Keratinocyte (primary cell): ENCODE measurements around the gene WNT9A. TPM values are rescaled to one million over a fixed set of nuclear protein-coding genes. Genes with fewer than 3 reads are reported as not detected.

Source experiments
- DNase-seq: peaks from one replicate; pipeline ENCODE4 v3.0.0-alpha.2; 2011; ENCODE audit warnings: low read depth, missing footprints, low spot score
- FAIRE-seq: peaks from 2 replicates; lab custom pipeline; 2011; peaks lifted over from hg19 to GRCh38; lab: Jason Lieb, UNC
- H2AFZ ChIP-seq: 2 replicates; pipeline ENCODE4 v1.6.0; 2012; ENCODE audit warnings: low read length, control low read depth, inconsistent platforms; ENCODE audit not compliant: control insufficient read depth
- H3K27ac ChIP-seq: 2 replicates; pipeline ENCODE4 v1.5.1; 2011; ENCODE audit warnings: low read length; ENCODE audit not compliant: control insufficient read depth, insufficient read depth
- H3K27me3 ChIP-seq: 3 replicates; pipeline ENCODE4 v1.6.0; 2011; ENCODE audit warnings: low read length; ENCODE audit not compliant: control insufficient read depth, insufficient read depth; ENCODE audit errors: extremely low read depth
- H3K36me3 ChIP-seq, 2 experiments: 2 replicates in 1 of 2; 3 replicates in 1 of 2; pipeline ENCODE4 v1.5.1; 2011; ENCODE audit warnings: low read length in 2 of 2, mild to moderate bottlenecking in 1 of 2; ENCODE audit not compliant: control insufficient read depth in 2 of 2, insufficient read depth in 2 of 2; ENCODE audit errors: extremely low read depth in 1 of 2
- H3K4me1 ChIP-seq: 3 replicates; pipeline ENCODE4 v1.5.1; 2011; ENCODE audit warnings: low read length; ENCODE audit not compliant: control insufficient read depth, insufficient read depth; ENCODE audit errors: extremely low read depth
- H3K4me2 ChIP-seq: 3 replicates; pipeline ENCODE4 v1.6.0; 2011; ENCODE audit warnings: low read depth, low read length; ENCODE audit not compliant: control insufficient read depth, insufficient read depth; ENCODE audit errors: extremely low read depth
- H3K4me3 ChIP-seq, 3 experiments: fragments of 200-600 bp in 1 of 3; sonication (generic) in 1 of 3; 2 replicates in 2 of 3; 3 replicates in 1 of 3; pipeline ENCODE4 v1.5.1; 2011 to 2016; ENCODE audit warnings: low read length in 3 of 3, mild to moderate bottlenecking in 3 of 3, control low read depth in 2 of 3, inconsistent platforms in 1 of 3, low read depth in 1 of 3, mixed read lengths in 1 of 3, mixed run types in 1 of 3, moderate library complexity in 1 of 3; ENCODE audit not compliant: control insufficient read depth in 2 of 3, insufficient read depth in 2 of 3; ENCODE audit errors: extremely low read depth in 1 of 3
- H3K79me2 ChIP-seq: 2 replicates; pipeline ENCODE4 v1.6.0; 2012; ENCODE audit warnings: low read length; ENCODE audit not compliant: control insufficient read depth, insufficient read depth
- H3K9ac ChIP-seq: 3 replicates; pipeline ENCODE4 v1.6.0; 2011; ENCODE audit warnings: low read length; ENCODE audit not compliant: control insufficient read depth, insufficient read depth; ENCODE audit errors: extremely low read depth
- H3K9me1 ChIP-seq: 3 replicates; pipeline ENCODE4 v1.6.0; 2011; ENCODE audit warnings: low read length; ENCODE audit not compliant: control insufficient read depth, insufficient read depth; ENCODE audit errors: extremely low read depth
- H3K9me3 ChIP-seq: 2 replicates; pipeline ENCODE4 v1.5.1; 2012; ENCODE audit warnings: low read depth, low read length; ENCODE audit not compliant: control insufficient read depth
- H4K20me1 ChIP-seq: 3 replicates; pipeline ENCODE4 v1.6.0; 2011; ENCODE audit warnings: low read length; ENCODE audit not compliant: control insufficient read depth, insufficient read depth; ENCODE audit errors: extremely low read depth
- EZH2 ChIP-seq: IDR thresholded peaks from one replicate; pipeline ENCODE4 v1.6.1; 2012; ENCODE audit warnings: inconsistent platforms, mild to moderate bottlenecking, low read length, moderate library complexity
- dilution Hi-C: fragments of 300-500 bp; cut with MboI; formaldehyde crosslinking; loops from one replicate; pipeline ENCODE4 v1.7.0; 2020; ENCODE audit warnings: low sequenced_read_pairs; ENCODE audit not compliant: extremely low pct_ligation_motif_present
- polyA plus RNA-seq, 5 experiments: library from polyadenylated mRNA; depleted of rRNA in 3 of 5; stranded (reverse) in 3 of 5; stranded (forward) in 1 of 5; unstranded in 1 of 5; fragments of >200 nt; gene quantifications; 1 replicate in 1 of 5; 2 replicates in 3 of 5; 3 replicates in 1 of 5; pipeline versions ENCODE4 v1.2.1 to v1.2.3, GENCODE V29; 2011 to 2012; ENCODE audit warnings: missing spikeins in 2 of 5, low read depth in 1 of 5, low replicate concordance in 1 of 5
- TF ChIP-seq, protein P1 (sequence below), 3 experiments: IDR thresholded peaks in 1 of 3; conservative IDR thresholded peaks in 1 of 3; optimal IDR thresholded peaks in 1 of 3; 2 replicates in 2 of 3; 3 replicates in 1 of 3; pipeline versions ENCODE3 to v1.5.1; 2011; ENCODE audit warnings: low read length in 3 of 3, mild to moderate bottlenecking in 3 of 3, moderate library complexity in 2 of 3, control low read depth in 1 of 3, inconsistent platforms in 1 of 3; ENCODE audit not compliant: insufficient read depth in 2 of 3; ENCODE audit errors: extremely low read depth in 1 of 3

WNT9A gene
- polyA plus RNA-seq, 1 donor (not counting 4 experiments of a cell fraction or from before 2014, with no cell fraction given): 1.7 TPM

GRCh38 chr1:227961651-227962466 is 14.1 kb upstream of the WNT9A start:
- Histone ChIP-seq H3K27me3 (no peaks in the 10 kb centered on the region), H3K79me2 (no peaks in the 10 kb centered on the region), H3K4me1 (no peaks in the 10 kb centered on the region), H4K20me1 (no peaks in the 10 kb centered on the region), H3K4me3 (no peak overlapping the region), H3K9me1 (no peaks in the 10 kb centered on the region), H3K9ac (no peak overlapping the region), H3K4me2 (no peak overlapping the region), H2AFZ (no peak overlapping the region), H3K27ac (no peak overlapping the region), H3K36me3 (no peaks in the 10 kb centered on the region), H3K9me3 (no peaks in the 10 kb centered on the region)
- dilution Hi-C loops: no loop called here
- DNase-seq: no peak
- TF ChIP-seq, protein P1, sequence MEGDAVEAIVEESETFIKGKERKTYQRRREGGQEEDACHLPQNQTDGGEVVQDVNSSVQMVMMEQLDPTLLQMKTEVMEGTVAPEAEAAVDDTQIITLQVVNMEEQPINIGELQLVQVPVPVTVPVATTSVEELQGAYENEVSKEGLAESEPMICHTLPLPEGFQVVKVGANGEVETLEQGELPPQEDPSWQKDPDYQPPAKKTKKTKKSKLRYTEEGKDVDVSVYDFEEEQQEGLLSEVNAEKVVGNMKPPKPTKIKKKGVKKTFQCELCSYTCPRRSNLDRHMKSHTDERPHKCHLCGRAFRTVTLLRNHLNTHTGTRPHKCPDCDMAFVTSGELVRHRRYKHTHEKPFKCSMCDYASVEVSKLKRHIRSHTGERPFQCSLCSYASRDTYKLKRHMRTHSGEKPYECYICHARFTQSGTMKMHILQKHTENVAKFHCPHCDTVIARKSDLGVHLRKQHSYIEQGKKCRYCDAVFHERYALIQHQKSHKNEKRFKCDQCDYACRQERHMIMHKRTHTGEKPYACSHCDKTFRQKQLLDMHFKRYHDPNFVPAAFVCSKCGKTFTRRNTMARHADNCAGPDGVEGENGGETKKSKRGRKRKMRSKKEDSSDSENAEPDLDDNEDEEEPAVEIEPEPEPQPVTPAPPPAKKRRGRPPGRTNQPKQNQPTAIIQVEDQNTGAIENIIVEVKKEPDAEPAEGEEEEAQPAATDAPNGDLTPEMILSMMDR (optimal IDR thresholded peaks at IDR 0.05 in 1 of 3, IDR thresholded peaks at IDR 0.05 in 1 of 3, conservative IDR thresholded peaks at IDR 0.05 in 1 of 3; ENCODE audit: extremely low read depth in 1 of 3, insufficient read depth in 2 of 3, low read length in 3 of 3): no peak
- no peak for TF ChIP-seq EZH2
- no peak for FAIRE-seq

- H3K27me3 ChIP-seq: peaks cover 5% of the 10 kb centered on the region
- no peak overlapping the region for H3K4me2 ChIP-seq
- no peaks in the 10 kb centered on the region for H3K4me1 ChIP-seq
- H3K79me2 ChIP-seq: no peaks in the 10 kb centered on the region
- H3K9me1 ChIP-seq: no peaks in the 10 kb centered on the region
- no peaks in the 10 kb centered on the region for H3K9me3 ChIP-seq
- H3K9ac ChIP-seq: no peak overlapping the region
- H3K27ac ChIP-seq: no peak overlapping the region
- H2AFZ ChIP-seq: no peak overlapping the region
- TF ChIP-seq, protein P1 (optimal IDR thresholded peaks at IDR 0.05 in 1 of 3, IDR thresholded peaks at IDR 0.05 in 1 of 3, conservative IDR thresholded peaks at IDR 0.05 in 1 of 3; ENCODE audit: extremely low read depth in 1 of 3, insufficient read depth in 2 of 3, low read length in 3 of 3): no peak
- no peak for TF ChIP-seq EZH2
- no peaks in the 10 kb centered on the region for H4K20me1 ChIP-seq
- no peaks in the 10 kb centered on the region for H3K36me3 ChIP-seq
- FAIRE-seq: no peak
- dilution Hi-C loops: no loop called here
- no peak for DNase-seq
- H3K4me3 ChIP-seq: no peak overlapping the region
Measured at GRCh38 chr1:227959325-227959860, 11.7 kb upstream of the WNT9A start.
